ENCODE results near the gene ZNF385C. TPM values are rescaled to one million over a fixed set of nuclear protein-coding genes. Genes with fewer than 3 reads are reported as not detected.

The ZNF385C gene
- total and polyA plus RNA-seq, 4 donors: 0.03 to 0.19 (median 0.06) TPM; not detected in 1

DNA sequence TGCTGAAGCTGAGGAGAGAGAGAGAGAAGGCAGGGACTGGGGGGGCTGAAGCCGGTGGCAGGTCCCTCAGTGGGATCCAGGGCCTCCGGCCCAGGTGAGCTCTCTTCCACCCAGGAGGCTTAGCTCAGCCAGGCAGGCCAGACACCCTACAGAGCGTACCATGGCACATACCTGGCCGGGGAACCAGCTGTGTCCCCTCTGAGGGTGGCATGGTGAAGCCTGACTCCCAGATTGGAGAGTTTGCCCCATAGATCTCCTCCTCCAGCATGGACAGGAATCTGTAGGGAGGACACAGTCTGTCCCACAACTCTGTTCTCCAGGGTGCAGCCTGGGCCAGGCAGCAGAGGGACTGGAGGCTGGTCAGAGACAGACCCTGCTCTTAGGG, 19.8 kb upstream of the ZNF385C start:
- H3K9me3 ChIP-seq (ENCODE audit: control insufficient read depth in 4 of 4, low read length in 3 of 4): no peaks in the 10 kb centered on the region
- TF ChIP-seq GABPA (IDR thresholded peaks at IDR 0.05 in 1 of 2, conservative IDR thresholded peaks at IDR 0.05 in 1 of 2) (no peak), SP1 (IDR thresholded peaks at IDR 0.05) (no peak), HNF4A (conservative IDR thresholded peaks at IDR 0.05) (no peak), FOXA2 (IDR thresholded peaks at IDR 0.05) (no peak), RAD21 (IDR thresholded peaks at IDR 0.05) (no peak), NR2F2 (IDR thresholded peaks at IDR 0.05) (no peak), HNF4G (IDR thresholded peaks at IDR 0.05) (no peak), TAF1 (conservative IDR thresholded peaks at IDR 0.05) (no peak), JUND (IDR thresholded peaks at IDR 0.05) (no peak), RXRA (IDR thresholded peaks at IDR 0.05) (no peak)
- TF ChIP-seq, protein P1, sequence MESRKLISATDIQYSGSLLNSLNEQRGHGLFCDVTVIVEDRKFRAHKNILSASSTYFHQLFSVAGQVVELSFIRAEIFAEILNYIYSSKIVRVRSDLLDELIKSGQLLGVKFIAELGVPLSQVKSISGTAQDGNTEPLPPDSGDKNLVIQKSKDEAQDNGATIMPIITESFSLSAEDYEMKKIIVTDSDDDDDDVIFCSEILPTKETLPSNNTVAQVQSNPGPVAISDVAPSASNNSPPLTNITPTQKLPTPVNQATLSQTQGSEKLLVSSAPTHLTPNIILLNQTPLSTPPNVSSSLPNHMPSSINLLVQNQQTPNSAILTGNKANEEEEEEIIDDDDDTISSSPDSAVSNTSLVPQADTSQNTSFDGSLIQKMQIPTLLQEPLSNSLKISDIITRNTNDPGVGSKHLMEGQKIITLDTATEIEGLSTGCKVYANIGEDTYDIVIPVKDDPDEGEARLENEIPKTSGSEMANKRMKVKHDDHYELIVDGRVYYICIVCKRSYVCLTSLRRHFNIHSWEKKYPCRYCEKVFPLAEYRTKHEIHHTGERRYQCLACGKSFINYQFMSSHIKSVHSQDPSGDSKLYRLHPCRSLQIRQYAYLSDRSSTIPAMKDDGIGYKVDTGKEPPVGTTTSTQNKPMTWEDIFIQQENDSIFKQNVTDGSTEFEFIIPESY (IDR thresholded peaks at IDR 0.05): no peak
- TF ChIP-seq, protein P2, sequence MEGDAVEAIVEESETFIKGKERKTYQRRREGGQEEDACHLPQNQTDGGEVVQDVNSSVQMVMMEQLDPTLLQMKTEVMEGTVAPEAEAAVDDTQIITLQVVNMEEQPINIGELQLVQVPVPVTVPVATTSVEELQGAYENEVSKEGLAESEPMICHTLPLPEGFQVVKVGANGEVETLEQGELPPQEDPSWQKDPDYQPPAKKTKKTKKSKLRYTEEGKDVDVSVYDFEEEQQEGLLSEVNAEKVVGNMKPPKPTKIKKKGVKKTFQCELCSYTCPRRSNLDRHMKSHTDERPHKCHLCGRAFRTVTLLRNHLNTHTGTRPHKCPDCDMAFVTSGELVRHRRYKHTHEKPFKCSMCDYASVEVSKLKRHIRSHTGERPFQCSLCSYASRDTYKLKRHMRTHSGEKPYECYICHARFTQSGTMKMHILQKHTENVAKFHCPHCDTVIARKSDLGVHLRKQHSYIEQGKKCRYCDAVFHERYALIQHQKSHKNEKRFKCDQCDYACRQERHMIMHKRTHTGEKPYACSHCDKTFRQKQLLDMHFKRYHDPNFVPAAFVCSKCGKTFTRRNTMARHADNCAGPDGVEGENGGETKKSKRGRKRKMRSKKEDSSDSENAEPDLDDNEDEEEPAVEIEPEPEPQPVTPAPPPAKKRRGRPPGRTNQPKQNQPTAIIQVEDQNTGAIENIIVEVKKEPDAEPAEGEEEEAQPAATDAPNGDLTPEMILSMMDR (IDR thresholded peaks at IDR 0.05; ENCODE audit: low read depth, low read length, missing input control): no peak
- TF ChIP-seq, protein P3, sequence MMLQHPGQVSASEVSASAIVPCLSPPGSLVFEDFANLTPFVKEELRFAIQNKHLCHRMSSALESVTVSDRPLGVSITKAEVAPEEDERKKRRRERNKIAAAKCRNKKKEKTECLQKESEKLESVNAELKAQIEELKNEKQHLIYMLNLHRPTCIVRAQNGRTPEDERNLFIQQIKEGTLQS (IDR thresholded peaks at IDR 0.05): no peak
- H3K27me3 ChIP-seq (ENCODE audit: control insufficient read depth in 4 of 4, insufficient read depth in 4 of 4, low read length in 3 of 4): no peaks in the 10 kb centered on the region
- peaks cover 0 to 13% (median 7%) of the 10 kb centered on the region in 4 donors for H3K36me3 ChIP-seq (ENCODE audit: control insufficient read depth in 4 of 4, insufficient read depth in 3 of 4, low read depth in 1 of 4, low read length in 3 of 4)
- H3K4me1 ChIP-seq (ENCODE audit: control insufficient read depth in 4 of 4, insufficient read depth in 4 of 4, low read length in 3 of 4): peaks cover 8 to 32% (median 22%) of the 10 kb centered on the region in 4 donors
- H3K4me3 ChIP-seq (ENCODE audit: low read depth in 1 of 3, low read length in 3 of 3): no peak overlapping the region
- WGBS: 94% methylated on average over 4 of the region's 4 CpGs
- no peak for DNase-seq (ENCODE audit: low spot score)
- H3K9ac ChIP-seq (ENCODE audit: low read depth in 1 of 2, low read length in 2 of 2): no peak overlapping the region
- no peak overlapping the region for H3K27ac ChIP-seq (ENCODE audit: low read depth in 1 of 2, low read length in 2 of 2)

DNA sequence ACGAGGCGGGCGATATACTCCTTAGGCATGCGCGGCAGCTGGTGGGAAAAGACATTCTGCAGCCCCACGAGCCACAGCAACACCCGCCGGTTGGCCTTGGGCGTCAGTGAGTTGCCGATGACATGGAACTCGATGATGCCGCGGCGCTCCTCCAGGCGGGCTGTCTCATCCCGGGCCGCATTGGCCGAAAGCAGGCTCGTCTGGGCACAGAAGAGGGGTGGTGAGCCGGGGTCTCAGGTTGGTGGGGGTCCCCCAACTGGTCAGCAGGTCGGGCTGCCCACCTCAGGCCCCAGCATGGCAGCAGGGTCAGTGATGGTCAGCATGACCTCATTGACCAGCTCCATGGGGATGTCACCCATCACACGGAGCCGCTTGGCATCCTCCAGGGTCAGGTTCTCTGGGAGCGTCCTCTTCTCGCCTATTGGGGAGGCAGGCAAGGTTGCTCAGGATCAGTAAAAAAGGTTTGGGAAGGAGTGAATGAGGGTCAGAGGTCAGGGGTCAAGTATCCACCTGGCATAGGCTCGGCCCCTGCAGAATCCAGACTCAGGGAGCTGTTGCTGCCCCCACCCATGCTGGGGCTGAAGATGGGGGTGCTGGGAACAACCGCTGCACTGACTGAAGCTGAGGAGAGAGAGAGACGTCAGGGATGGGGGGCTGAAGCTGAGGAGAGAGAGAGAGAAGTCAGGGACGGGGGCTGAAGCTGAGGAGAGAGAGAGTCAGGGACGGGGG, 19.3 kb upstream of the ZNF385C start:
- Histone ChIP-seq H3K36me3 (ENCODE audit: control insufficient read depth in 4 of 4, insufficient read depth in 3 of 4, low read depth in 1 of 4, low read length in 3 of 4) (peaks cover 0 to 13% (median 7%) of the 10 kb centered on the region in 4 donors), H3K9ac (ENCODE audit: low read depth in 1 of 2, low read length in 2 of 2) (no peak overlapping the region), H3K27me3 (ENCODE audit: control insufficient read depth in 4 of 4, insufficient read depth in 4 of 4, low read length in 3 of 4) (no peaks in the 10 kb centered on the region), H3K4me3 (ENCODE audit: low read depth in 1 of 3, low read length in 3 of 3) (no peak overlapping the region), H3K4me1 (ENCODE audit: control insufficient read depth in 4 of 4, insufficient read depth in 4 of 4, low read length in 3 of 4) (peaks cover 9 to 32% (median 25%) of the 10 kb centered on the region in 4 donors), H3K9me3 (ENCODE audit: control insufficient read depth in 4 of 4, low read length in 3 of 4) (no peaks in the 10 kb centered on the region), H3K27ac (ENCODE audit: low read depth in 1 of 2, low read length in 2 of 2) (no peak overlapping the region)
- no peak for DNase-seq (ENCODE audit: low spot score)
- WGBS: 90% methylated on average over 30 of the region's 30 CpGs
- no peak for TF ChIP-seq SP1 (IDR thresholded peaks at IDR 0.05)
- no peak for TF ChIP-seq RAD21 (IDR thresholded peaks at IDR 0.05)
- TF ChIP-seq EGR1 (IDR thresholded peaks at IDR 0.05; ENCODE audit: low read depth in 2 of 2): no peak
- TF ChIP-seq, protein P4, sequence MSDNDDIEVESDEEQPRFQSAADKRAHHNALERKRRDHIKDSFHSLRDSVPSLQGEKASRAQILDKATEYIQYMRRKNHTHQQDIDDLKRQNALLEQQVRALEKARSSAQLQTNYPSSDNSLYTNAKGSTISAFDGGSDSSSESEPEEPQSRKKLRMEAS (IDR thresholded peaks at IDR 0.05): no peak
- no peak for TF ChIP-seq NR2F2 (IDR thresholded peaks at IDR 0.05)
- TF ChIP-seq, protein P2 (IDR thresholded peaks at IDR 0.05; ENCODE audit: low read depth, low read length, missing input control): no peak
- TF ChIP-seq YY1 (IDR thresholded peaks at IDR 0.05): no peak
- TF ChIP-seq, protein P5, sequence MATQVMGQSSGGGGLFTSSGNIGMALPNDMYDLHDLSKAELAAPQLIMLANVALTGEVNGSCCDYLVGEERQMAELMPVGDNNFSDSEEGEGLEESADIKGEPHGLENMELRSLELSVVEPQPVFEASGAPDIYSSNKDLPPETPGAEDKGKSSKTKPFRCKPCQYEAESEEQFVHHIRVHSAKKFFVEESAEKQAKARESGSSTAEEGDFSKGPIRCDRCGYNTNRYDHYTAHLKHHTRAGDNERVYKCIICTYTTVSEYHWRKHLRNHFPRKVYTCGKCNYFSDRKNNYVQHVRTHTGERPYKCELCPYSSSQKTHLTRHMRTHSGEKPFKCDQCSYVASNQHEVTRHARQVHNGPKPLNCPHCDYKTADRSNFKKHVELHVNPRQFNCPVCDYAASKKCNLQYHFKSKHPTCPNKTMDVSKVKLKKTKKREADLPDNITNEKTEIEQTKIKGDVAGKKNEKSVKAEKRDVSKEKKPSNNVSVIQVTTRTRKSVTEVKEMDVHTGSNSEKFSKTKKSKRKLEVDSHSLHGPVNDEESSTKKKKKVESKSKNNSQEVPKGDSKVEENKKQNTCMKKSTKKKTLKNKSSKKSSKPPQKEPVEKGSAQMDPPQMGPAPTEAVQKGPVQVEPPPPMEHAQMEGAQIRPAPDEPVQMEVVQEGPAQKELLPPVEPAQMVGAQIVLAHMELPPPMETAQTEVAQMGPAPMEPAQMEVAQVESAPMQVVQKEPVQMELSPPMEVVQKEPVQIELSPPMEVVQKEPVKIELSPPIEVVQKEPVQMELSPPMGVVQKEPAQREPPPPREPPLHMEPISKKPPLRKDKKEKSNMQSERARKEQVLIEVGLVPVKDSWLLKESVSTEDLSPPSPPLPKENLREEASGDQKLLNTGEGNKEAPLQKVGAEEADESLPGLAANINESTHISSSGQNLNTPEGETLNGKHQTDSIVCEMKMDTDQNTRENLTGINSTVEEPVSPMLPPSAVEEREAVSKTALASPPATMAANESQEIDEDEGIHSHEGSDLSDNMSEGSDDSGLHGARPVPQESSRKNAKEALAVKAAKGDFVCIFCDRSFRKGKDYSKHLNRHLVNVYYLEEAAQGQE (IDR thresholded peaks at IDR 0.05): no peak
- no peak for TF ChIP-seq HNF4A (conservative IDR thresholded peaks at IDR 0.05)
- TF ChIP-seq FOXA2 (IDR thresholded peaks at IDR 0.05): no peak
- TF ChIP-seq TAF1 (conservative IDR thresholded peaks at IDR 0.05): no peak
- TF ChIP-seq, protein P1 (IDR thresholded peaks at IDR 0.05): no peak
- TF ChIP-seq JUND (IDR thresholded peaks at IDR 0.05): no peak
- no peak for TF ChIP-seq FOXA1 (IDR thresholded peaks at IDR 0.05)
- TF ChIP-seq, protein P3 (IDR thresholded peaks at IDR 0.05): no peak
